T-cell (primary cell): ENCODE results near the gene HOXA3. TPM values are rescaled to one million over a fixed set of nuclear protein-coding genes. Genes with fewer than 3 reads are reported as not detected.

Experiments used
- ATAC-seq, 4 experiments: fragments of 200-7000 bp in 3 of 4; fragments of 150-1000 bp in 1 of 4; cut with Tn5 transposase; replicated peaks in 1 of 4; 1 replicate in 3 of 4; 2 replicates in 1 of 4; pipeline ENCODE4 v1.10.0; 2021; ENCODE audit warnings: moderate library complexity in 3 of 4, mild to moderate bottlenecking in 2 of 4, moderate number of reproducible peaks in 1 of 4
- CTCF ChIA-PET, 2 donors: fragments of 300-600 bp; sonication (Branson Sonifier 250); formaldehyde crosslinking; loops; one replicate each; lab custom pipeline; 2022; ENCODE audit warnings: antibody characterized with exemption in 2 of 2; lab: Charles Lee
- POLR2A ChIA-PET, 2 donors: fragments of 300-600 bp; sonication (Branson Sonifier 250); formaldehyde crosslinking; loops; one replicate each; lab custom pipeline; 2022; ENCODE audit warnings: antibody characterized with exemption in 2 of 2; lab: Charles Lee
- DNase-seq, 35 experiments: peaks; one replicate each; pipeline versions ENCODE4 v3.0.0 to v3.0.0-alpha.2; 2013 to 2023
- H3K27ac ChIP-seq: one replicate; pipeline ENCODE4 v1.5.1; 2013; ENCODE audit warnings: low read length
- H3K27me3 ChIP-seq, 2 experiments: replicated peaks in 1 of 2; 1 replicate in 1 of 2; 2 replicates in 1 of 2; pipeline versions ENCODE4 v1.6.1 to v1.7.0; 2013; ENCODE audit warnings: low read length in 1 of 2, mixed read lengths in 1 of 2; ENCODE audit not compliant: control insufficient read depth in 2 of 2, insufficient read depth in 2 of 2; ENCODE audit errors: extremely low read depth in 1 of 2
- H3K36me3 ChIP-seq, 2 donors: 1 replicate in 1 of 2; 2 replicates in 1 of 2; pipeline versions ENCODE4 v1.6.1 to v1.7.0; 2013; ENCODE audit warnings: low read length in 1 of 2; ENCODE audit not compliant: control insufficient read depth in 2 of 2, insufficient read depth in 1 of 2; ENCODE audit errors: extremely low read depth in 1 of 2
- H3K4me1 ChIP-seq, 2 experiments: 1 replicate in 1 of 2; 2 replicates in 1 of 2; pipeline versions ENCODE4 v1.6.1 to v1.7.0; 2013; ENCODE audit warnings: low read length in 2 of 2, mixed read lengths in 1 of 2; ENCODE audit not compliant: insufficient read depth in 2 of 2, control insufficient read depth in 1 of 2; ENCODE audit errors: extremely low read depth in 1 of 2
- H3K4me3 ChIP-seq, 2 donors: 1 replicate in 1 of 2; 2 replicates in 1 of 2; pipeline versions ENCODE4 v1.5.1 to v1.7.0; 2013; ENCODE audit warnings: mild to moderate bottlenecking in 2 of 2, low read length in 1 of 2, moderate library complexity in 1 of 2; ENCODE audit not compliant: control insufficient read depth in 1 of 2; ENCODE audit errors: extremely low read depth in 1 of 2
- H3K9me3 ChIP-seq: 2 replicates; pipeline ENCODE4 v1.7.0; 2013
- H3K27ac Mint-ChIP-seq, 2 donors: one replicate each; pipeline ENCODE4 v1.8.0; 2020 to 2021; ENCODE audit warnings: mild to moderate bottlenecking in 2 of 2, mixed read lengths in 2 of 2
- H3K27me3 Mint-ChIP-seq, 2 donors: one replicate each; pipeline ENCODE4 v1.8.0; 2021 to 2022; ENCODE audit warnings: mixed read lengths in 2 of 2
- H3K36me3 Mint-ChIP-seq: one replicate; pipeline ENCODE4 v1.8.0; 2021; ENCODE audit warnings: mixed read lengths
- H3K4me1 Mint-ChIP-seq, 3 donors: one replicate each; pipeline ENCODE4 v1.8.0; 2020 to 2022; ENCODE audit warnings: mixed read lengths in 3 of 3, mild to moderate bottlenecking in 1 of 3
- H3K4me3 Mint-ChIP-seq, 3 donors: one replicate each; pipeline ENCODE4 v1.8.0; 2020 to 2022; ENCODE audit warnings: mild to moderate bottlenecking in 3 of 3, mixed read lengths in 3 of 3, moderate library complexity in 3 of 3
- H3K9me3 Mint-ChIP-seq, 3 donors: one replicate each; pipeline ENCODE4 v1.8.0; 2020 to 2022; ENCODE audit warnings: mixed read lengths in 3 of 3
- WGBS: methylation state at CpG from one replicate; pipeline ENCODE4 v1.1.5; 2013; ENCODE audit warnings: missing lambda C conversion rate; ENCODE audit not compliant: insufficient coverage; 5-methylcytosine and 5-hydroxymethylcytosine counted together
- total RNA-seq, 35 experiments: library from RNA in 6 of 35; stranded (reverse) in 6 of 35; fragments of 120-200 nt in 1 of 35; gene quantifications; one replicate each; pipeline versions ENCODE4 v1.2.1 to v1.2.4 and lab custom pipeline; 2013 to 2026

Gene HOXA3
- total RNA-seq, 5 donors from 2014 or later (not counting 1 experiment from before 2014, with no cell fraction given) = 0.79 to 1.4 TPM; not detected in 3

- DNase-seq (no peak), ATAC-seq (no peak)
- H3K4me3 ChIP-seq = no peak overlapping the region
- Mint-ChIP-seq H3K27ac (no peak overlapping the region), H3K9me3 (no peaks in the 10 kb centered on the region), H3K4me1 (peaks cover 0 to 15% (median 3%) of the 10 kb centered on the region in 3 donors), H3K4me3 (no peak overlapping the region), H3K36me3 (no peaks in the 10 kb centered on the region), H3K27me3 (peaks cover 41 to 66% of the 10 kb centered on the region in 2 donors)
- H3K27me3 ChIP-seq = peaks cover 0 to 46% of the 10 kb centered on the region in 2 experiments
- H3K9me3 ChIP-seq = no peaks in the 10 kb centered on the region
- POLR2A ChIA-PET = no interaction called here
- H3K27ac ChIP-seq = no peak overlapping the region
- H3K4me1 ChIP-seq = peaks cover 0 to 16% of the 10 kb centered on the region in 2 experiments
- CTCF ChIA-PET = no interaction called here
- H3K36me3 ChIP-seq = no peaks in the 10 kb centered on the region
- 98% methylated on average over 42 of the region's 53 CpGs for WGBS
Observed at GRCh38 chr7:27139334-27140125, 12.9 kb downstream of the HOXA3 start.

- H3K4me1 ChIP-seq = peaks cover 0 to 18% of the 10 kb centered on the region in 2 experiments
- no peaks in the 10 kb centered on the region for H3K9me3 Mint-ChIP-seq
- no peaks in the 10 kb centered on the region for H3K36me3 Mint-ChIP-seq
- no peak for ATAC-seq
- H3K27me3 ChIP-seq = peaks cover 0 to 40% of the 10 kb centered on the region in 2 experiments
- peaks cover 0 to 15% (median 4%) of the 10 kb centered on the region in 3 donors for H3K4me1 Mint-ChIP-seq
- H3K4me3 Mint-ChIP-seq = no peak overlapping the region
- no peak overlapping the region for H3K27ac ChIP-seq
- no peak overlapping the region for H3K27ac Mint-ChIP-seq
- peaks cover 37 to 66% of the 10 kb centered on the region in 2 donors for H3K27me3 Mint-ChIP-seq
- H3K4me3 ChIP-seq = no peak overlapping the region
- 98% methylated on average over 8 of the region's 11 CpGs for WGBS
- H3K36me3 ChIP-seq = no peaks in the 10 kb centered on the region
- CTCF ChIA-PET = no interaction called here
- POLR2A ChIA-PET = no interaction called here
- H3K9me3 ChIP-seq = no peaks in the 10 kb centered on the region
- no peak for DNase-seq
Observed at GRCh38 chr7:27138985-27139333, 13.4 kb downstream of the HOXA3 start.

- Mint-ChIP-seq H3K27me3 (peaks cover 41 to 68% of the 10 kb centered on the region in 2 donors), H3K36me3 (no peaks in the 10 kb centered on the region), H3K27ac (no peak overlapping the region), H3K4me1 (peaks cover 0 to 15% (median 4%) of the 10 kb centered on the region in 3 donors), H3K4me3 (no peak overlapping the region), H3K9me3 (no peaks in the 10 kb centered on the region)
- peaks cover 0 to 18% of the 10 kb centered on the region in 2 experiments for H3K4me1 ChIP-seq
- no peak for ATAC-seq
- DNase-seq = no peak
- ChIA-PET POLR2A (no interaction called here), CTCF (no interaction called here)
- H3K9me3 ChIP-seq = no peaks in the 10 kb centered on the region
- no peaks in the 10 kb centered on the region for H3K36me3 ChIP-seq
- H3K4me3 ChIP-seq = no peak overlapping the region
- no CpG with 5 or more reads among the region's 1 CpG for WGBS
- no peak overlapping the region for H3K27ac ChIP-seq
- H3K27me3 ChIP-seq = peaks cover 0 to 38% of the 10 kb centered on the region in 2 experiments
Observed at GRCh38 chr7:27138472-27138871, 13.9 kb downstream of the HOXA3 start.

GRCh38 chr7:27137640-27138315 lies 14.6 kb downstream of the HOXA3 start:
- Mint-ChIP-seq H3K27me3 (peaks cover 40 to 72% of the 10 kb centered on the region in 2 donors), H3K4me1 (peaks cover 0 to 15% (median 4%) of the 10 kb centered on the region in 3 donors), H3K36me3 (no peaks in the 10 kb centered on the region), H3K4me3 (no peak overlapping the region), H3K9me3 (no peaks in the 10 kb centered on the region), H3K27ac (no peak overlapping the region)
- H3K4me3 ChIP-seq = no peak overlapping the region
- H3K27me3 ChIP-seq = peaks cover 0 to 36% of the 10 kb centered on the region in 2 experiments
- no peak for DNase-seq
- H3K9me3 ChIP-seq = no peaks in the 10 kb centered on the region
- H3K36me3 ChIP-seq = no peaks in the 10 kb centered on the region
- no peak overlapping the region for H3K27ac ChIP-seq
- peaks cover 0 to 18% of the 10 kb centered on the region in 2 experiments for H3K4me1 ChIP-seq
- WGBS = 100% methylated on average over 1 of the region's 2 CpGs
- ChIA-PET CTCF (interaction anchor here in 1 of 2 donors (0.5 kb wide), 2 partner anchors 467 to 1909 kb away, joined by 3 to 10 read pairs; partner anchors contain the start of gene NPVF), POLR2A (no interaction called here)
- no peak for ATAC-seq

- Mint-ChIP-seq H3K36me3 (no peaks in the 10 kb centered on the region), H3K4me1 (peaks cover 0 to 15% (median 4%) of the 10 kb centered on the region in 3 donors), H3K27me3 (peaks cover 29 to 63% of the 10 kb centered on the region in 2 donors), H3K9me3 (no peaks in the 10 kb centered on the region), H3K4me3 (no peak overlapping the region), H3K27ac (no peak overlapping the region)
- no peak for ATAC-seq
- 0% methylated on average over 1 of the region's 2 CpGs for WGBS
- DNase-seq = no peak
- Histone ChIP-seq H3K4me1 (peaks cover 4 to 19% of the 10 kb centered on the region in 2 experiments), H3K27ac (no peak overlapping the region), H3K9me3 (no peaks in the 10 kb centered on the region), H3K4me3 (no peak overlapping the region), H3K36me3 (no peaks in the 10 kb centered on the region), H3K27me3 (peaks cover 0 to 25% of the 10 kb centered on the region in 2 experiments)
- ChIA-PET CTCF (interaction anchor here in 1 of 2 donors (1.0 to 1.3 kb wide), 2 partner anchors 14 to 469 kb away, joined by 3 to 4 read pairs; no protein-coding TSS in a partner anchor), POLR2A (no interaction called here)
Observed at GRCh38 chr7:27134392-27134791, 18.0 kb downstream of the HOXA3 start.

- H3K27ac ChIP-seq = no peak overlapping the region
- H3K36me3 ChIP-seq = no peaks in the 10 kb centered on the region
- ATAC-seq = no peak
- H3K27me3 ChIP-seq = peaks cover 0 to 25% of the 10 kb centered on the region in 2 experiments
- WGBS = 83% methylated on average over 3 of the region's 18 CpGs
- Mint-ChIP-seq H3K4me1 (peaks cover 0 to 15% (median 5%) of the 10 kb centered on the region in 3 donors), H3K36me3 (no peaks in the 10 kb centered on the region), H3K27ac (no peak overlapping the region), H3K9me3 (no peaks in the 10 kb centered on the region), H3K27me3 (peaks cover 25 to 65% of the 10 kb centered on the region in 2 donors), H3K4me3 (no peak overlapping the region)
- H3K4me3 ChIP-seq = no peak overlapping the region
- ChIA-PET CTCF (interaction anchor here (0.6 to 1.3 kb wide), 2 partner anchors 15 to 782 kb away, joined by 4 to 6 read pairs; no protein-coding TSS in a partner anchor), POLR2A (no interaction called here)
- DNase-seq = no peak
- peaks cover 4 to 19% of the 10 kb centered on the region in 2 experiments for H3K4me1 ChIP-seq
- no peaks in the 10 kb centered on the region for H3K9me3 ChIP-seq
Observed at GRCh38 chr7:27133409-27134231, 18.8 kb downstream of the HOXA3 start.
